GM21529 (cell line): ENCODE measurements around the gene NPY1R.

Experiments used
- ATAC-seq: cut with Tn5 transposase; IDR thresholded peaks from one replicate; pipeline ENCODE4 v1.9.1; 2021; ENCODE audit not compliant: unreplicated experiment

NPY1R gene

DNA sequence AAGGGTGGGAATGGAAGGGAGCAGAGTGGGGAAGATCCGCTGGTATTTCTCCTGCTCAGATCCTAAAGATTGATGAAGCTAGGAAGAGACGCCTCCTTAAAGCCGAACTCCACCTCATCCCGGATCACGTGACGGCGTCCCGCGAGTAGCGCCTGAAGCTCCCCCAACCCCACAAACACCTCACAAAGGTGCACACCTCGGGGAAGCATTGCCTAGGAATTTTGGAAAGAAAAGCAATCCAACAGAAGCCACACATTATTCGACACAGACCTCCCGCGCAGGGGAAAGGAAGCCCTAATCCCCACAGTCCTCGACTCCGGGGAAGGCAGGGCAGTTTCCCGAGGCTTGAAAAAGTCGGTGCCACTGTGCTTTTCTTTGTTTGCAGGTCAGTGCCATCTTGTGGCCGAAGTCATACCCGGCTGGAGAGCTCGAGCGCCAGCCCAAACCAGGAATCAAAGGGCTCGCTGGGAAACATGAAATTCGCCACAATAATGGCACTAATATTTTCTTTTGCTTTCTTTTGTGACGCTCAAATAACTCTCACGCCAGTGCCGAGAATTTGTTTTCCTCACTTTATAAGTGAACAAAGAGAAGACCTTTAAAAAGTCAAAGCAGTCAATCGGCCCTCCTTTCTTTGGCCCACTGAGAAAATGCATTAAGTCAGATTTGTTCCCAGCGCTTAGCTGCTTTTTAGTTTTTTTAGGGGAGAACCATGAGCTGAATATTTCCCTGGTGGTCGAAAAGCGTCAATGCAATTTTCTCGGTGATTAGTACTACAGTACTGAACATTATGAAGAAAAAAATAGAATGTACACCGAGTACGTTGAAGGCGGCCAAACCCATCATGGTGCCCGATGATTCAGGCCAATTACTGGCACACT lies at the start of gene NPY1R:
Gene NPY1R, minus strand, starts transcription at position 71 of the 881 bp plus-strand sequence. CDS start 6,042 bp downstream, outside the sequence.
- peak; percentile 86 for ATAC-seq

DNA sequence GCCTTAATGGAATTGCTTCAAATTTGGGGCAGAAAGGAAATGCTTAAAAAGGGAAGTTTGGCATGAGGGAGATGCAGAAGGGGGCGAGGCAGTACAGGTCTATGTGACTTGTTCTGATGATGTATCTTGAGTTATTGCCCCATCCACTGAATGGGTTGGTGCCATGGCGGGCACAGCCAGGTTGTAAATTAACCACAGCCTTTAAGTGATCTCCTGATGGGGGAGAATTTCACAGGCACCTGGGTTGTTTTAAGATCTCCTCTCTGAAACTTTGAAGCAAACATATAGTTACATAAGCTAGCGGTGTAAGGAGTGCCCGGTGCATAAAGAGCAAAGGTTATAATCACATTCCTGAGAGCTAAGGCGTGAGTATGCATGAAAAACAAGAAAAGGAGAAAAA lies 48.3 kb upstream of the NPY1R start:
- ATAC-seq = no peak

DNA sequence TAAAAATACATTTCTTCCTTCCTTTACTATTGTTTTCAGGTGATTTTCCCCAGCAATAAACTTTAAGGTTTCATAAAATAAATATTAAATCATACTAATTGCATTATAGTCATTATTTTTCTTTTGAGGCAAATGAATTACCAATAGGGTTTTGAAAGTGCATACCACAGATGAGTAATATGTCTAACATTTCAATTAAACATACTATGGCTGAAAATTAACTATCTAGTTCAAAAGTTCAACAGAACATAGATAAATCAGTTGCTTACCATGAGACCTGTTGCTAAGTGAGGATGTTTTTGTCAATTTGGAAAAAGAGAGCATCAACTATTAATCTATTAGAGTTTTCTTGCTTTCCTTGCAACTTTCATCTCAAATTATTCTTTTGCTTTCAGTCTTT lies 46.3 kb upstream of the NPY1R start:
- ATAC-seq = no peak

DNA sequence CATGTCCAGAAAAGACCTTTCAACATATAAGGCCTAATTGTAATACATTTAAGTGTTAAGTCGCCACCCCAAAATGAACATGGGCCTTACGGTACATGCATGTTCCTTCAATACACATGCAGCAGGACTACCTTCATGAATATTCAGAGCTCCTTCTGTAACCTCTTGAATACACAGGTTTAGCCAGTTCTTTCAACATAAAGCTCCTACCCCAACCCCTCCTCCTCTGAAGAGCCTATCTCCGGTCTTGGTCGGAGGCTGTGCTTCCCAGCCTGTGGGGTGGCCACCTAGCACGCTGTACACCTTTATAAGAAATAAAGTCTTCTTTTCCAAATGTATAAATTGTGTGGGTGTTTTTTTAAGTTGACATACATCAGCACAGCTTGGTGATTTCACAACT lies 39.6 kb upstream of the NPY1R start:
- no peak for ATAC-seq

DNA sequence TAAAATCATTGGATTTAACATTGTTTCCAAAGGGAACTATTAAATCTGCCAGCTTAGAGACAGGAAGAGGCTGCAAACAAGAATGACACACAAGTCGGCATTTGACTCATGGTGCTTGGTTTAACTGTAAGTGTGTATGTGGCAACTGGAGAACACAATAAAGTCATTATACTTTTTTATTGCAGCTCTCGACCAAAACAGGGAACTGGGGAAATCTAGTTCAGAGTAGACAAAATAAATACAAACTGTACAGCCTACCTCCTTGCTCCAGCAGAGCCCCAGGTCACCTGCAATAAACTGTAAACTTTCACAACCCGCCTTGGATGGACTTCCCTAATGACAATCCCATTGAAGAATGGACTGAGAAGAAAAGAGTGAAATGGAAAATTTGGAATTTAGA lies 35.3 kb upstream of the NPY1R start:
- no peak for ATAC-seq

DNA sequence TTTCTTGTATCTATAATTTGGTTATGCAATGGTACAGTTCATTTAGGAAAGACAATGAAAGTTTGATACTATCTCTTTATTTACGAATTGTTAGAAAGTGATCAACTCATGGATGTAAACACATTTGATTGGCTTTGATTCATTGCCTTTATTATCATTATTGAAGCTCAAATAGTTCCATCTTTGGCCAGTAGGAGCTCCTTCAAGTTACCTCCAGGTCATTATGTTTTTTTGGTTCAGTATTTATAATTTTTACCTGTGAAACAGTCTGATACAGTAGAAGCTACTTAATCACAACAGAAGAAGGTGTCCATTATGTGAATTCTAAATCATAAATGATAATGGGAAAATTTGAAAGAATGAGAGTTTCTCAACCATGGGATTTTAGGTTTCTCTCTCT lies 23.7 kb upstream of the NPY1R start:
- no peak for ATAC-seq

DNA sequence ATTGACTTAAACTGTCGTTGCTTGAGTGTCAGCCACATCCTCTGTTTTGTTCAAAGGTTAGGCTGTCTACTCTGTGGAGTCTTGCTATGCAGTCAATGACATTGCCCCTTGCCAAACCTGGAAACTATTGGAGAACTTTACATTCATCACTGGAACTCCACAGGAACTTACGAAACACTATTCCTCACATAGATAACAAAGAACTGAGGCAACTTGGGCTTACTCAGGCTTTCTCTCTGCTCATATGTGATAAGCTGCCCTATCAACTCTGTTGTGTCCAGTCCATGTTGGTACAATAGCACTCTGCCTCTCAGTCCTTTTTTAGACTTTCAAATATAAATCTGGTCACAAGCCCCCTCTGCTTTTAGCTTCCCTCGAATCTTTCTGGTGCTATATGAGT lies 20.7 kb upstream of the NPY1R start:
- no peak for ATAC-seq

DNA sequence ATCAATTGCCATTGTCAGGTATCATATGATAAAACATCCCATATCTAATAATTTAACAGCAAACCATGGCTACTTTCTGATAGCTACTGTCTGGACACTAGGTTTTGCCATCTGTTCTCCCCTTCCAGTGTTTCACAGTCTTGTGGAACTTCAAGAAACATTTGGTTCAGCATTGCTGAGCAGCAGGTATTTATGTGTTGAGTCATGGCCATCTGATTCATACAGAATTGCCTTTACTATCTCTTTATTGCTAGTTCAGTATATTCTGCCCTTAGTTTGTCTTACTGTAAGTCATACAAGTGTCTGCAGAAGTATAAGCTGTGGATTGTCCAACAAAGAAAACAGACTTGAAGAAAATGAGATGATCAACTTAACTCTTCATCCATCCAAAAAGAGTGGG lies 18.3 kb upstream of the NPY1R start:
- no peak for ATAC-seq

DNA sequence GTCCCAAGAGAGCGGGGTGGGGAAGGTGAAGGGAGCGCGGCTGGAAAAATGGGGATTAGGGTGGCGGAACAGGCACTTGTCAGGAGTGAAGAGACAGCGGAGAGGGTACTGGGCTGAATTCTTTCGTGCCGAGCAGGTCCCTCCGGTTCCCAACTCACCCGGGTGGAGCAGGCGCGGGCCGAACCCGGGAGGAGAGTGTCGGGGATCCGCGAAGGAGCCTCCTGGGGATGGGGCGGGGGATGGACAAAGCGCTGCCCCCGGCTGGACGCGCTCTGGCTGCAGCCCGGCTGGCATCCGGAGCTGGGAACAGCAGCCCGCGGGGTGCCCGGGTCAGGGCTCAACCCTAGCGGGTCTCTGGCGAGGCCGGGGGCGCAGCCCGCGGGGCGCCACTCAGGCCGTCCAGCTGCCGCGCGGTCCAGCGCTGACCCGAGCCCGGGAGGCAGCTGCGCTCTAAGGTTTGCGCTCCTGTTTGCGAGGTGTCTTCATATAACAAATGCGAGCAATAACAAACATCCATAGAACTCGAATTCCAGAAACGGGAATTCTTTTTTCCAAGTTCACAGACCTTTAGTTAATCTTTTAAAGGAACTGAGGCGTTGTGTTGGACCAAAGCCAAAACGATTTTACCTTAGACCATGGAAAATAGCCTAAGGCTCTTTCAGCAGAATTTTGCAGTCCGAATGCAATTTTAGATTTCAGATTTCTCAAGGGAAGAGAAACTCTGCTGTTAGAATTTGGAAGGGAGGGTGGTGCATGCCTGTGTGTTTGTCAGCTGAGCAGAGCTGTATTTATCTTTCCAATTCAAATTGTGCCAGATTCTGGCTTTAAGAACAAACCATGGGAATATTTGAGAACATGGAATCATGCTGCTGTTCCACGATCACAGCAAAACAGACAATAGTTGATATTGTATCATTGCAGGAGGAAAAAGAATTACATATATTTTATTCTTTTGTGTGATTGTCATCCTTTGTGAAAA lies 12.0 kb upstream of the NPY1R start:
- no peak for ATAC-seq

DNA sequence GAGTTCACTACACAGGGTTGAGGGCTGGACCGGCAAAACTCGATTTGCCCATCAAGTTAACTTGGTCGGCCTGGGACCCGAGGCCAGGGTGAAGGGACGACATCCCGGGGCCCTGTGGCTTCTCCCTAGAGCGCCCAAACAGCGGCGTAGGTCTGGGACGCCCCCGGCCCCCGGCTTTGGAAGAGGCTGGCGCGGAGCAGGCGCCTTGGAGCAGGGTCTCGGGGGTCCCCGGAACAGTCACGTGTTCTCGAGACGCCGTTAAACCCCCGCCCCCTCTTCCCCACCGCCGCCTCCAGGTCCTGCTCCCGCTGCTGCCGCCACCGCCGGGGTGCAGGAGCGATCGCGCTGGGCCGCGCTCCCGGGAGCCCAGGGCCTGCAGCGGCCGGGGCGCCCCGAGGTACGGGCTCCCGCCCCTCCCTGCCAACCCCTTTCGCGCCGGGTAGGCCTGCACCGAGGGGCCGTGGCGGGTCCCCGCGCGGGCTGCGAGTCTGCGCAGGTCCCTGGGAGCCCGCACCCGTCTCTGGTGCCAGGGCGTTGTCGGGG lies 11.3 kb upstream of the NPY1R start, which contains the start of gene NPY5R:
Gene NPY5R, plus strand, starts transcription at position 289 of the 543 bp plus-strand sequence. CDS start 6,382 bp downstream, outside the sequence.
- no peak for ATAC-seq

DNA sequence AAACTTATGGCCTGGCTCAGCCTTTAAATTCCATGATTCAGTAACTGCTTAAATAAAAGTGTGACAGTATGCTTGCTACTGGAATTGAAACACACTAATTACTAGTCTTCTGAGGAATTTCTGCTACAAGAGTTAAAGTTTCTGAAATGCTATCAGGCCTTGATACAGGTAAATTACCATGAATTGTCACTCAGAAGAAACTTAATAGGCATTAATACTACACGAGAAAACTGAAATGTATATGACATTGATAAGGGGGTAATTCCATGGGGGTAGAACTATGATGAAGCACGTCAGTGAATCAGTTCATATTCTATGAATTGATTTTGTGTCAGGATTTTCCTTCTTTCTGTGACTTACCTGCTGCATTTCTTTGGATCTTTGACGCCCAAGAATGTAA lies 3.0 kb upstream of the NPY1R start:
- no peak for ATAC-seq

DNA sequence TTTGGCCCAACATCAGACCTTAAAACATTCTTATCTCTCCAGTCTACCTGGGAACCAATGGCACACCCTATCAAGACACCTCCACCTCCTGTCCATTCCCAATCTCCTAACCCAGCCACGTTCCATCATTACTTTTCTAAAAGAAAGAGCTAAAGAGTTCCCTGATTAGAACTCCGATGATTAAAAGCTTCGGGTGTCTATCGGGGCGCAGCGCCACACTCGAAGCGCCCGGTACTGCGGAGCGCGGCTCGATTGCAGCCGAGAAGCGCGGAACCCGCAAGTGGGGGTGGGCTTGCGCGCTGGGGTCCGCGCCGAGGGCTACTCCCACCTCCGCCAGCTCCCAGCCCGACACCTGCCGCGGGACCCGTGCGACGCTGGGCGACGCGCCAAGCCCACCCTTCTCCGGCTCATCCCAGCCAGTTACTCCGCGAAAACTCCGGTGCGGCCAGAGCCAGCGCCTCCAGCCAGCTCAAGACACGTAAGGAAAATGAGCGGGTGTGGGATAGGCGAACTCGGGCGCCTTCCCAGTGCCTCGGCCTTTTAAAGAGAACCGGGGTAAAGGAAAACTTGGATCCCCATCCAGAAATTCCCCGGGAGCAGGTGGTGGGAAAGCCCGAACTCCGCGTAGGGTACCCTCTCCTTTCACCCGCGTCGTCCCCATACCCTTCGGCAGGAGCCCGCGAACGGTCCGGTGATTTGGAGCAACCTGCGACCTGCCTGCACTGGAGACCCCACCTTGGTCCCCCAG lies 593 bp downstream of the NPY1R start:
- ATAC-seq = no peak

DNA sequence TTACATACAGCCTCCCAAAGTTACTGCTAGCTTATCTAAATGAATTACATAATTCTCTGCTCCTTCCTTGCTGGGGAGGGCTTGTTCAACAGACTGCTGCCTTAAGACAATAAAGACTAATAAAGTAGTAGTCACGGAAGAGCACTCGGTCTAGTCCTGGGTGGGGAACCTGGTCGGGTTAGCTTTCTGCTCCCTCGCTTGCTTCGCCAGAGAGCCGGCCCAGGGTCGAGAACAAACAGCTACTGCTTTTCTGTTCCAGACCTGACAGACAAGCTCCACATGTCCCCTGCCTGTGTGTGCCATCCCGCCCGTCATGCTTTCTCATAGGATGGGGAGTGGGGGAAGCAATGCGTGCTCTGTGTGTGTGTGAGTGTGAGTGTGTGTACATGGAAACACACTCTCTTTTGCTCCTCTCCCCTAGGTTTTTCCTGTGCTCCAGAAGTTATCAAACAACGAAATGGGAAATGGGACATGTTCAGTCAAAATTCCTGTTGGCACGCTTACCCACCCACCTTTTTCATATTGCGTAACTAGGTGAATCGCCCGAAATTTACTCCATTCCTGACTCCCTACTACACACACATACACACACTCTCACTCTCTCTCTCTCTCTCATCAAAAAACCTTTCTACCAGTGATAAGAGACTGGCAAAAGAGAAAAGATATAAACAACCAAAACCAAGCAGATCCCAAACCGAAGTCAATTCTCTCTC lies 1.3 kb downstream of the NPY1R start:
- no peak for ATAC-seq

DNA sequence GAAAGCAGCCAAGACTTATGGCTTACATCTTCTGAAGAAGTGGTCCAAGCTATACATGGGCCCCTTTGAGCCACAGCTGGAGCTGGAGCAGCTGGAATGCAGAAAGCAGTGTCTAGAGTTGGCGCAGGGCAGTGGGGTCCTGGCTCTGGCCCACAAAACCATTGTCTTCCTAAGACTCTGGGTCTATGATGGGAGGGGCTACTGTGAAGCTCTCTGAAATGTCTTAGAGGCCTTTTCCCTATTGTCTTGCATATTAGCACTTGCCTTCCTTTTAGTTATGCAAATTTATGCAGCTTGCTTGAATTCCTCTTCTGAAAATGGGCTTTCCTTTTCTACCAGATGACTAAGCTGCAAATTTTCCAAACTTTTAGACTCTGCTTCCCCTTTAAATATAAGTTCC lies 15.3 kb downstream of the NPY1R start:
- no peak for ATAC-seq

DNA sequence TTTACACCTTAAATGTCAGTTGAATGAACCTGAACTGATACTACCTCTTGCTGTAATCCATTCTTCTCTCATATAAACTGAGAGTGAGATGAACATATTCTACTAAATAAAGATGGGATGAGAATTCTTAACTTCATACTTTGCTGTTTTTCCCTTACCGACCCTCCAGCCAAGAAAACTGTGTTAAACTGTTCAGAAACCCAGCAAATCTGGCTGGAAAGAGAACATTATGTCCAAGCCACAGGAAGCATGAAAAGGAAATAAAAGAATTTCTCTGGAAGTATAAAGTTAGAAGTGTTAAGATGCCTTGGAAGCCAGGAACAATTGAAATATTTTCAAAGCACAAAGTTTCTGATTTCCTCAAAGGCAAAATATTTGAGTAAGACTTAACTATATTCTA lies 22.9 kb downstream of the NPY1R start:
- no peak for ATAC-seq

DNA sequence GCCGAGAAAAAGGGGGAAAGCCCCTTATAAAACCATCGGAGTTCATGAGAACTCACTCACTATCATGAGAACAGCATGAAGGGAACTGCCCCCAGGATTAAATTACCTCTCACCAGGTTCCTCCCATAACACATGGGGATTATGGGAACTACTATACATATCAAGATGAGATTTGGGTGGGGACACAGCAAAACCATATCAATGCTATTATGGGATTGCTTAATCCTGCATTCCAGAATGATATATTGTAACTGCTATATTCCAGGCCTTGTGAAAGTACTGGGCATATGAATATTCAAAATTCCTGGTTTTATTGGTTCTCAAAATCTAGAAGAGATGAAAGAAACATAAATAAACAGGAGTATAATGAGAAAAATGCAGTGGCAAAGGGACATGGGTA lies 29.3 kb downstream of the NPY1R start:
- no peak for ATAC-seq

DNA sequence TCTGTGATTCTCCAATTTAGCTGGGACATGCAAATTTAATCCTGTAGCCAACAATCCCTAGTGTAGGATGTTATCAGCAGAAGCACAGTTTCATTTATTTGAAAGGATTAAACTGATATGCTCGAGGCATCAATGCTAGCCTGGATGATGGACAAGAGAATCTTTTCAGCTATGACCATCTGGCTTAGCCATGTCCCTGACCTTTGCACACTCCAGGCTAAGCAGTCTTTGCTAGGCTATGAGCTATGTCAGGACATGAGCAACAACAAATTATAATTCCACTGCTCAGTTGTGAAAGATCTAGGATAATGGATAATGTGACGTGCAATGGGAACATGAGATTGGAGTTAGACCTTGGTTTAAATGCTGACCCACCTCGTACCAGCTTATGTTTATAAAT lies 32.0 kb downstream of the NPY1R start:
- ATAC-seq = no peak

DNA sequence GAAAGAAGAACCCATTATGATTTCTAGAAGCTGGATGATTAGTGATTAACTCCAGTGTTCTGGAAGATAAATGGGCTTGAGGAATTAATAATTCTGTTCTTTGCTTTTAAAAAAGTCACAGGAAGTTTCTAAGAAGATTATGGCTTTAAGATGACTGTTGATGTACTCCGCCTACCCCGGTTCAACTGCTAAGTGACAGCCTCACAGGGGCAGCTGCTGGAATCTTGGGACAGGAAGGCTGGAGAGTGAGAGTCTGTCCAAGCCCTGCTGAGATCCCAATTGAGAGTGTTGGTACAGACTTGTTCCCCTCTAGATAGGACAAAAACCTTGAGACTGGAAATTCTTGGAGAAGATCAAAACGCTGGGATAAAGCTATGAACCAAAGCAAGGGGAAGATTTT lies 37.3 kb downstream of the NPY1R start:
- ATAC-seq = no peak

DNA sequence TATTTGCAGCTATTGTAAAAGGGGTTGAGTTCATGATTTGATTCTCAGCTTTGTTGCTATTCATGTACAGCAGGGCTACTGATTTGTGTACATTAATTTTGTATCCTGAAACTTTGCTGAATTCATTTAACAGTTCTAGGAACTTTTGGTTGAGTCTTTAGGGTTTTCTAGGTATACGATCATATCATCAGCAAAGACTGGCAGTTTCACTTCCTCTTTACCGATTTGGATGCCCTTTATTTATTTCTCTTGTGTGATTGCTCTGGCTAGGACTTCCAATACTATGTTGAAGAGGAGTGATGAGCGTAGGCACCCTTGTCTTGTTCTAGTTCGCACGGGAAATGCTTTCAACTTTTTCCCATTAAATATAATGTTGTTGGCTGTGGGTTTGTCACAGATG lies 48.1 kb downstream of the NPY1R start:
- ATAC-seq = no peak
